ENCODE measurements around the gene CHD5.

Gene CHD5

GRCh38 chr1:6109688-6110087 lies 70.4 kb downstream of the CHD5 start:
- DNase-seq = no peak

DNA sequence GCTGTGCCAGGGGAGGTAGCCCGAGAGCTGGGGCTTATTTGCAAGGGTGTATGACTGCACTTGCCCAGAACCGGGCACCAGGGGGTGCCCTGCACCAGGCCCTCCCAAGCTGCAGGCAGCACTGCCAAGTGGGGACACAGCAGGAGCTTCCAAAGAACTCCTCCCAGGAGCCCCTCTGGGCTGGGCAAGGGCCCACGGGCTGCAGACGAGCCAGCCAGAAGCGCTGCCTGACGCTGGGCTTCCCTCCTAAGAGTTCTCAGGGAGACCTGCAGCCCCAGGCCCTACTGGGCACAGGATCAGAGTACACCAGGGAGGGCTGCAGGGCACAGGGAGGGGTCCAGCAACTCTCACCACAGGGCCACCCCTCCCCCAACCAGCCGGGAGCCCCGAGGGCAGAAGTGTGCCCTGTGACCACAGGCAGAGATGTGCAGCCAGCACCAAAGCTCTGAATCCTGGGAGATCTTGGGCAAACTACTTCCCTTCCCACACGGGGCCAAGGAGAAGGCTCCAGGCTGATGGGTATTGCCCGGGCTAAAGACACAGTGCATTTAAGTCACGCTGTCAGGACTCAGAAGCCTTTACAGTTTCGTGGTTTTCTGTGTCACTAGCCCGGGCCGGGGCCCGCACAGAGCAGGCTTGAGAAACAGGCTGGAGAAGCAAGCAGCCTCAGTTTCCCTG lies 71.0 kb downstream of the CHD5 start:
- no peak for DNase-seq

DNA sequence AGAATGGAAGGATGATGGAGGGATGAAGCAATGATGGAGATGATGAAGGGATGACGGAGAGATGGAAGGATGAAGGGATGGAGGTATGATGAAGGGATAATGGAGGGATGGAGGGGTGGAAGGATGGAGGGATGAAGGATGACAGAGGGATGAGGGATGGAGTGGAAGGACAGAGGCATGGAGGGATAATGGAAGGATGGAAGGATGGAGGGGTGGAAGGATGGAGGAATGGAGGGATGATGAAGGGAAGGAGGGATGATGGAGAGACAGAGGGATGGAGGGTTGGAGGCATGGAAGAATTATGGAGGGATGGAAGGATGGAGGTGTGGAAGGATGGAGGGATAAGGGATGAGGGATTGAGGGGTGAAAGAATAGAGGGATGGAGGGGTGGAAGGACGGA lies 71.6 kb downstream of the CHD5 start:
- DNase-seq = no peak

GRCh38 chr1:6107409-6108356 lies 72.4 kb downstream of the CHD5 start:
- no peak for DNase-seq

DNA sequence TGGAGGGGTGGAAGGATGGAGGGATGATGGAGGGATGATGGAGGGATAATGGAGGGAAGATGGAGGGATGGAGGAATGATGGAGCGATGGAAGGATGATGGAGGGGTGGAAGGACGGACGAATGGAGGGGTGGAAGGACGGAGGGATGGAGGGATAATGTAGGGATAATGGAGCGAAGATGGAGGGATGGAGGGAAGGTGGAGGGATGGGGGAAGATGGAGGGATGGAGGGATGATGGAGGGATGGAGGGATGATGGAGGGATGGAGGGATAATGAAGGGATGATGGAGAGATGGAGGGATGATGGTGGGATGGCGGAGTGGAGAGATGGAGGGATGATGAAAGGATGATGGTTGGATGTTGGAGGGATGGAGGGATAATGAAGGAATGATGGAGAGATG lies 73.1 kb downstream of the CHD5 start:
- no peak for DNase-seq

DNA sequence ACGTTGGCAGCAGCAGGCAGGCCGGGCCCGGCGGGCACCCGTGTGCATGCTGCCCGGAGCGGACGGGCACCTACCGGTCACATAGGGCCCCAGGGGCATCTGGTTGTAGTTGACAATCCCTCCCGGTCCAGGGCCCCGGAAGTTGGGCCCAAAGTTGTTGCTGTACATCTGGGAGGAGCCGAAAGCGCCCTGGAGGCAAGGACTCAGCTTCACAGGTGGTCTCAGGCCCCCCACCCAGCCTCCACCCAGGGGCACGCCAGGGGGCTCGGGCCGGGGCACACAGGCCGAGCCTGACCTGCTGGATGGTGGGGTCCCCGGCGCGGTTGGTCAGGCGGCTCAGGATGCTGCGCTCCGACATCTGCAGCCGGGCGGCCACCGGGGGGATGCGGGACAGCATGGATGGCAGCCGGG lies 73.8 kb downstream of the CHD5 start:
- DNase-seq = no peak

GRCh38 chr1:6105763-6106162 lies 74.4 kb downstream of the CHD5 start:
- no peak for DNase-seq

- DNase-seq = no peak
Measured at GRCh38 chr1:6105218-6105679, 74.9 kb downstream of the CHD5 start.

- no peak for DNase-seq
Measured at GRCh38 chr1:6104631-6105030, 75.5 kb downstream of the CHD5 start.

GRCh38 chr1:6103854-6104530 lies 76.1 kb downstream of the CHD5 start:
- no peak for DNase-seq

GRCh38 chr1:6103111-6103853 lies 76.8 kb downstream of the CHD5 start:
- DNase-seq = no peak

DNA sequence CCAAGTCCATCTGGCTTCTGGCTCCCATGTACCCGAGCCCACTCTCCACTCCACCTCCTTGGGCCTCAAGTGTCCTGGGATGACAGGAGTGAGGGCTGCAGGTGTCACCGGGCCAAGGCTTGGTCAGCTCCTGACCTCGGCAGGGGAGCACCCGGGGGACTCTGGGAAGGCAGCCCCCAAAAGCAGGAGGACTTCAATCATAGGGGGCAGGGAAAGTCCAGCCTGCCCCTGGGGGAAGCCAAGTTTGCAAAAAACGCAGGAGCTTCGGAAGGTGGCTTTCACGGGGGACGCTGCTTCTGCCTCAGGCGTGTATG lies 77.6 kb downstream of the CHD5 start:
- DNase-seq = no peak

DNA sequence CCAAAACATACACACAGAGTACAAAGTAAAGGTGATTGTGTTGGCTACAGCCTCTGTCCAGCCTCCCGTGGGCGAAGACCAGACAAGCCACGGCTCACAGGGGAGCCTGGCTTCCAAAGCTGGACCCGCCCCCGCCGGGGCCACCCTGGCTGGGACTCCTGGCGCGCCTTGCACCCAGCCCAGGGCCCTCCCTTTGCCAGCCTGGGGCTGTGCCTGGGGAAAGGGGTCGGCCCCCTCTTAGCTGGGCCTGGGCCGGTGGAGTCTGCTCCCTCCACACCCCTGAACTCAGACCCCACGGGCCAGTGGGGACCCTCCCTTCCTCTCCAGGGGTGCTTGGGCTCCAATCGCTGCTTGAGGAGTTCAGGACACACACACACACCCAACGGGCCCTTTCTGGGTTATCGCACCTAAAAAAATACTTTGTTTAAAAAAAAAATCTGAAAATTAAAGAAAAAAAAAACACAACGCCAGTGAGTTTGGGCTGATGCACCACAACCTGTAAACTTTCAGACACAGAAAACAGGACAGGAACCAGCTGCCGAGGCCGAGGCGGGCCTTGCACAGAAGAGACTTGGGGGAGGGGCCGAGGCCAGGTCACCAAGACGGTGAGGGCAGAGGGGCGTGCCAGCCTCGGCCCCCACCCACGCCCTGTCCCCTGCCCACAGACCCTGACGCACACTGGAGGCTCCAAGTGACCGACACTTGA lies 78.1 kb downstream of the CHD5 start:
- DNase-seq = no peak

DNA sequence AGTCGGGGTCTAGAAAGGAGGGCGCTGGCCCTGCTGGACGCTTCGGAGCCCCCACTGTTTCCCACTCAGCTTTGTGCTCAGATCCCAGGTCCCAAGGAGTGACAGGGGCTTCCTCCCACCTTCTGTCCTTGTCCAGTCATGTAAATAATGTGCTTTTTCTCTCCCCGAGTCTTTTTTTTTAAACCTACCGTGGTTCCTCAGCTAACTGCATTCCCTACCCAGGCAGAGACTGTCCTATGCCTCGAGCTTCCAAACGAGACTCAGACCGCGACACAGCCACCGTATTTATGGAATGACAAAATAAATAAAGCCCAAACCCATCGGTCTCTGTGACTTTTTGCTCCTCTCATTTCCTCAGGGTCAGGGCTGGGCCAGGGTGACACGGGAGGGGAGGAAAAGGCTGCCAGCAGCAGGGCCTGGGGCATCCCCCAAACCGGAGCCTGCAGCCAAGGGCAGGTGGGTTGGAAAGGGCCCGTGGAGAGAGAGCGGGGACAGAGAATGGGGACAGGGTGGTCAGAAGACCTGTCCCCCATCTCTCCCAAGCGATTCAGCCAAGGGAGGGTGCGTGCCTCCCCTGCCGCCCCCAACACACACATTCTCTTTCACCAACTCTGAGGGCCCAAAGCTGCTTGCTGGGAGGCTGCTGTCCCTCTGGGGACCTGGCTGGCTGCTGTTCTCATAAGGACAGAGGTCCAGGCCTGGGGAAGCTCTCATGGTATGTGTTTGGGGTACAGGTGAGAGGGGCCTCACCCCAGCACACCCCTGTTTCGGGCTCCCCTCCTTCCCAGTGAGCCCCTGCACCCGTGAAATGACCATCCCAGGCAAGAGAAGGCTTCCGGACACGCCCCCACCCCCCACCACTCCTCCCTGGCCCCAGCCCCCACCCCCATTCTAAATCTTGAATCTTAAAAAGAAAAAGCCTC lies 79.0 kb downstream of the CHD5 start:
- DNase-seq = no peak

- DNase-seq = no peak
Measured at GRCh38 chr1:6099787-6100765, 80.0 kb downstream of the CHD5 start.

GRCh38 chr1:6099297-6099696 lies 80.8 kb downstream of the CHD5 start:
- no peak for DNase-seq

DNA sequence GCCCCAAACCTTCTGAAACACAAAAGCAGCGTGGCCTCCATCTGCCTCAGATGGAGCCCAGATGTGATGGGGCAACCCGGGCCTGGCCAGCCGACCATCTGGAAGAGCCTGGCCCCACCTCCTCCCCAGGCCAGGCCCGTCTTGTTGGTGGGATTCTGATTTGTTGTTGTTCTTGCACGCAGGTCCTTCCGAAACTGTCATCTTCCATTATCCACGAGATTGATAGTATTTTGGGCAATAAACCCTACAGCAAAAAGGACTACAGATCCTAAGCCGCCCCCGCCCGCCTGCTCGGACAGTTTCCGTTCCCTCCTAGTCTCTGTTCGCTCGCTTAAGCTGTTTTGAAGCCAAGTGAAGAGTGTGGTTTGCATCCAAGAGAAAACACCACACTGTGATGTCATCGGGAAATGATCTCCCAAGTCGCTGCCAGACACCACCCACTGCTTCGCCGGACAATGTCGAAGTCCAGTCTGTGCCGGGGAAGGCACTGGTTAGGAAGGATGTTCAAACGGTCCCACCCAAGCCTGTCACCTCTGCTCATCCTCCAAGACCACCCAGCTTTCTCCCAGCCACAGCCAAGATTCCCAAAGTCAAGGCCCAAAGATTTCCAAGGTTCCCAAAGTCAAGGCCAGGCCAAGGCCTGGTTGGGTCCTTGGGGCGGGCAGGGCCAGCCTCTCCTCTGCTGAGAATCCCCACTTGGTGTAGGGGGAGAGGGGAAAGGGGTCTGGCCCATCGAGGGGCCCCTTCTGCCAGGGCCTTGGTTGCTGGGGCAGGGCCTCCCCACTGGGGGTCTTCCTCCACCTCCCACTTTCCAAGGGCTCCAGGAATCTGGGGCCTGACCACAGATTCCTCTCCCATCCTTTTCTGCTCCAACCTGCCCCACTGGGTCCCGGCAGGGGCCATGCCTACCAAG lies 81.6 kb downstream of the CHD5 start:
- DNase-seq = no peak

- no peak for DNase-seq
Measured at GRCh38 chr1:6097824-6098223, 82.3 kb downstream of the CHD5 start.

DNA sequence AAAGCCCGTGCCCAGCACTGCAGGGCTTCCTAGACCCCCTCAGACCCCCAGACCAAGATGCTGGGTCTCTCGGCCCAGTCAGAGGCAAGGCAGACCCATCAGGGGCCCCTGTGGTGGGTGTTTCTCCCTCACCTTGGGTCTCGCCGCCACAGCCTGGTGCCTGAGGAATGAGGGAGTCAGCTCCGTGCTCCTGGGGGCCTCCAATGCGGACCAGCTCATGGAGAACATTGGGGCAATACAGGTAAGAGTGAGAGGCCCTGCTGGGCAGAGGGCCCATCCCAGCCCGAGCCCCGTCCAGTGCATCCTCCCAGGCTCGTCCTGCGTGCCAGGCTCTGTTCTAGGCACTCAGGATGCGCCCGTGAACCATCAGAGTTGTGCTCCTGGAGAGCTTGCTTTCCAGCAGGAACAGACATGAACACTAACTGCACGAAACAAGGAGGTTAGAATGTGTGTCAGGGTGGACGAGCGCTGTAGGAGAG lies 83.0 kb downstream of the CHD5 start:
- DNase-seq = no peak

Measured in effector CD8-positive, alpha-beta T cell (primary cell).